Lower lobe of right lung (tissue), 2 donors: Measurements from ENCODE around the gene CALHM3. TPM values are rescaled to one million over a fixed set of nuclear protein-coding genes. Genes with fewer than 3 reads are reported as not detected.

Experiments used
- ATAC-seq, 2 donors: fragments of 200-7000 bp; cut with Tn5 transposase; one replicate each; pipeline ENCODE4 v1.9.1; 2020 to 2022; ENCODE audit warnings: mild to moderate bottlenecking in 2 of 2, moderate library complexity in 2 of 2
- DNase-seq: peaks from one replicate; pipeline ENCODE4 v3.0.0-alpha.2; 2020
- H3K27ac ChIP-seq: fragments of 200-600 bp; one replicate; pipeline ENCODE4 v1.8.0; 2022
- H3K27me3 ChIP-seq: fragments of 200-600 bp; one replicate; pipeline ENCODE4 v1.8.0; 2022; ENCODE audit warnings: low read depth
- H3K36me3 ChIP-seq: fragments of 200-600 bp; one replicate; pipeline ENCODE4 v1.8.0; 2022; ENCODE audit warnings: mild to moderate bottlenecking
- H3K4me1 ChIP-seq: fragments of 200-600 bp; one replicate; pipeline ENCODE4 v1.8.0; 2022
- H3K4me3 ChIP-seq: fragments of 200-600 bp; one replicate; pipeline ENCODE4 v1.8.0; 2022; ENCODE audit warnings: mild to moderate bottlenecking
- H3K9me3 ChIP-seq: fragments of 200-600 bp; one replicate; pipeline ENCODE4 v1.8.0; 2022
- CTCF ChIP-seq: fragments of 200-600 bp; IDR thresholded peaks from one replicate; pipeline ENCODE4 v1.8.0; 2022; ENCODE audit warnings: antibody characterized with exemption, mild to moderate bottlenecking
- intact Hi-C: fragments of 100-400 bp; cut with DNase I; formaldehyde crosslinking; loops from one replicate; pipeline ENCODE4 v1.11.0; 2022
- total RNA-seq: library from RNA; stranded (reverse); fragmentation: NEBNext Ultra II Directional; extraction: Animal tissue kit (Norgen Biotek cat#: 25700); gene quantifications from one replicate; pipeline ENCODE4 v1.2.1, GENCODE V29; 2021
- donor health status: DM: no; HTN: yes; CAD: no; lungs with severe emphysema.

CALHM3 gene
- total RNA-seq, 1 donor from 2014 or later: not detected

- DNase-seq (no peak), ATAC-seq (peak in 1 of 2 donors; percentile 30)
- intact Hi-C loops: no loop called here
- no peaks in the 10 kb centered on the region for H3K36me3 ChIP-seq
- H3K4me3 ChIP-seq: no peak overlapping the region
- no peaks in the 10 kb centered on the region for H3K9me3 ChIP-seq
- H3K4me1 ChIP-seq: peaks cover 4% of the 10 kb centered on the region
- no peaks in the 10 kb centered on the region for H3K27me3 ChIP-seq
- no peak overlapping the region for H3K27ac ChIP-seq
- no peak for TF ChIP-seq CTCF
Measured at GRCh38 chr10:103465411-103466179, 13.4 kb downstream of the CALHM3 start.

DNA sequence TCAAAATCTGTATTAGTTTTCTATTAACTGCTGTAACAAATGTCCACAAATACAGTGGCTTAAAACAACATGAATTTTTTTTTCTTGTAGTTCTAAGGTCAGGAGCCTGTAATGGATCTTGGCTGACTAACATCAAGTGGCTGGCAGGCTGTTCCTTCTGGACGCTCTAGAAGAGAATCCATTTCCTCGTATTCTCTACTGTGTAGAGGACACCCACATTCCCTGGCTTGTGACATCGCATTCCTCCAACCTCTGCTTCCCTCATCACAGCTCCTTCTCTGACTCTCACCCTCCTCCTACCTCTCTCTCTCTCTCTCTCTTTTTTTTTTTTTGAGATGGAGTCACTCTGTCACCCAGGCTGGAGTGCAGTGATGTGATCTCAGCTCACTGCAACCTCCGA lies 15.5 kb downstream of the CALHM3 start:
- no peak overlapping the region for H3K27ac ChIP-seq
- H3K36me3 ChIP-seq: no peaks in the 10 kb centered on the region
- H3K27me3 ChIP-seq: no peaks in the 10 kb centered on the region
- H3K4me1 ChIP-seq: no peaks in the 10 kb centered on the region
- no peak for ATAC-seq
- no peak overlapping the region for H3K4me3 ChIP-seq
- no peak for DNase-seq
- H3K9me3 ChIP-seq: no peaks in the 10 kb centered on the region
- intact Hi-C loops: no loop called here
- no peak for TF ChIP-seq CTCF

- Histone ChIP-seq H3K27me3 (no peaks in the 10 kb centered on the region), H3K4me3 (no peak overlapping the region), H3K4me1 (no peaks in the 10 kb centered on the region), H3K9me3 (no peaks in the 10 kb centered on the region), H3K36me3 (no peaks in the 10 kb centered on the region), H3K27ac (no peak overlapping the region)
- no peak for TF ChIP-seq CTCF
- intact Hi-C loops: no loop called here
- ATAC-seq (no peak), DNase-seq (no peak)
Measured at GRCh38 chr10:103459615-103460014, 19.4 kb downstream of the CALHM3 start.

GRCh38 chr10:103458720-103459119 lies 20.3 kb downstream of the CALHM3 start, which contains the start of gene CALHM1:
Gene CALHM1 (minus strand): TSS chr10:103458900. CDS start chr10:103458751, 149 bp downstream.
- DNase-seq: no peak
- intact Hi-C loops: no loop called here
- no peak for ATAC-seq
- Histone ChIP-seq H3K36me3 (no peaks in the 10 kb centered on the region), H3K4me3 (no peak within 1 kb of the TSS), H3K9me3 (no peaks in the 10 kb centered on the region), H3K27ac (no peak within 1 kb of the TSS), H3K4me1 (no peaks in the 10 kb centered on the region), H3K27me3 (no peaks in the 10 kb centered on the region)
- TF ChIP-seq CTCF: no peak

DNA sequence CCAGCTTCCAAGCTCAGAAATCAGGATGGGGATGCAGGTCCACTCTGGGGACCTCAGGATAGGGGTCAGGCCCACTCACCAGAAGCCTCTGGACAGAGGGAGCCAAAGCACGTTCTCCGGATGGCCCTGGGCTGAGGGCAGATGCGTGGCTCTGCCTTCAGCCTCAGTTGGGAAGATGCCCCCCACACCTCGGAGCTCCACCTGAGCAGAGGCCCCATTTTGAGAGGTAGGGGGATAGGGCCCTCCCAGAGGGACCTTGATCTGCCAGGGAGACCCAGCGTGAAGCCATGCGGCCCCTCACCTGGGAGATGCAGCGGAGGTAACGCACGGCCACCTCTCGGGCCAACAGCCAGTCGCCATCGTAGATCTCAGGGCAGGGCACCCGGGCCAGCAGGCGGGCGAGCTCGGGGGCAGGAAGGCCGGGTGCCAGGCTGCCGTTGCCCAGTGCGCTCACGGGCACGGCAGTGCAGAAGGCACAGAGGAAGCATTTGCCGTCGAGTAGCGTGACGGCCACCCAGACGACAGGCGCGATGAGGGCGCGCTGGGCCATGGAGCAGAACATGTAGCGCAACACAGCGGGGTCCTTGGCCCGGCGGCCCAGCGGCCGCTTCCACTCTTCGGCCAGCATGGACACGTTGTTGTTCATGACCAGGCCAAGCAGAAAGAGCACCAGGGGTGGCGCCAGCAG lies 21.0 kb downstream of the CALHM3 start:
- ATAC-seq: no peak
- intact Hi-C loops: no loop called here

More for the DNA sequence above, 21.0 kb downstream of the CALHM3 start:
- no peak for DNase-seq
- Histone ChIP-seq H3K36me3 (no peaks in the 10 kb centered on the region), H3K4me3 (no peak overlapping the region), H3K27ac (no peak overlapping the region), H3K4me1 (peaks cover 1% of the 10 kb centered on the region), H3K9me3 (no peaks in the 10 kb centered on the region), H3K27me3 (no peaks in the 10 kb centered on the region)
- no peak for TF ChIP-seq CTCF
